Pancreas (tissue), 10 donors: ENCODE measurements around the gene BSPRY. TPM values are rescaled to one million over a fixed set of nuclear protein-coding genes. Genes with fewer than 3 reads are reported as not detected.

ENCODE experiments used
- ATAC-seq, 4 donors: fragments of 200-7000 bp; cut with Tn5 transposase; one replicate each; pipeline versions ENCODE4 v1.8.0 to v1.9.1; 2020; ENCODE audit warnings: mild to moderate bottlenecking in 4 of 4, moderate library complexity in 4 of 4
- DNase-seq, 6 donors: peaks; one replicate each; pipeline ENCODE4 v3.0.0-alpha.2; 2020
- FAIRE-seq: peaks from 2 replicates; lab custom pipeline; 2012; peaks lifted over from hg19 to GRCh38; lab: Jason Lieb, UNC
- H3K27ac ChIP-seq, 4 donors: fragments of 200-600 bp; sonication (generic); 1 replicate in 3 of 4; 2 replicates in 1 of 4; pipeline versions ENCODE4 v1.5.0 to v1.8.0; 2020
- H3K27me3 ChIP-seq, 4 donors: fragments of 200-600 bp; one replicate each; pipeline ENCODE4 v1.8.0; 2021
- H3K36me3 ChIP-seq, 3 donors: fragments of 200-600 bp; sonication (generic) in 1 of 3; one replicate each; pipeline versions ENCODE4 v1.5.0 to v1.8.0; 2020 to 2021
- H3K4me1 ChIP-seq, 3 donors: fragments of 200-600 bp; one replicate each; pipeline ENCODE4 v1.8.0; 2021
- H3K4me3 ChIP-seq, 4 donors: fragments of 200-600 bp; sonication (generic) in 2 of 4; one replicate each; pipeline versions ENCODE4 v1.5.0 to v1.8.0; 2020 to 2021
- H3K9me3 ChIP-seq, 4 donors: fragments of 200-600 bp; one replicate each; pipeline ENCODE4 v1.8.0; 2021
- CTCF ChIP-seq, 4 donors: fragments of 200-600 bp; sonication (generic) in 3 of 4; IDR thresholded peaks; one replicate each; pipeline versions ENCODE4 v1.5.0 to v1.8.0; 2021; ENCODE audit warnings: antibody characterized with exemption in 4 of 4
- WGBS, 2 donors: extraction: QIAGEN DNeasy Blood & Tissue Kit; methylation state at CpG; one replicate each; pipeline ENCODE4 v1.1.7; 2013; 5-methylcytosine and 5-hydroxymethylcytosine counted together
- intact Hi-C, 3 donors: fragments of 100-400 bp; cut with DNase I; formaldehyde crosslinking; loops; one replicate each; pipeline versions ENCODE4 v1.11.1 to v1.14.2; 2022
- polyA plus RNA-seq, 2 donors: library from polyadenylated mRNA; stranded (reverse); fragments of 200-250 nt; gene quantifications; one replicate each; pipeline ENCODE4 v1.2.3, GENCODE V29; 2013
- total RNA-seq, 6 donors: library from RNA; stranded (reverse); fragmentation: NEBNext Ultra II Directional in 4 of 6; extraction: Animal tissue kit (Norgen Biotek cat#: 25700) in 4 of 6; gene quantifications; one replicate each; pipeline versions ENCODE4 v1.2.1 to v1.2.4, GENCODE V29; 2021 to 2023
- donor health status: healthy with polysubstance abuse.
- donor health status: DM: no; HTN: no; CAD: no; lungs with moderate emphysema.
- donor health status: DM: no; HTN: no; CAD: no.
- donor health status: control.
- donor health status: control.
- donor health status: Bipolar disorder and iron deficiency.
- donor health status: DM: yes; HTN: yes; CAD: no.
- donor health status: DM: no; HTN: no; CAD: no.
- donor health status: DM: no; HTN: no; CAD: no.
- donor health status: DM: yes; HTN: yes; CAD: no.

BSPRY gene
- total RNA-seq (10 to 100 TPM; 15.2 to 35.9 (median 22.7) TPM), polyA plus RNA-seq (10 to 100 TPM; 12.5 to 19.7 TPM)

GRCh38 chr9:113349445-113350094 is at the start of gene BSPRY:
Gene BSPRY, plus strand, starts transcription at chr9:113349541. Its CDS starts 39 bp downstream, at chr9:113349580.
- Histone ChIP-seq H3K36me3 (no peaks in the 10 kb centered on the region), H3K27ac (peak within 1 kb of the TSS; percentile 49 to 80 (median 78)), H3K27me3 (no peaks in the 10 kb centered on the region), H3K9me3 (no peaks in the 10 kb centered on the region), H3K4me1 (peaks cover 0 to 5% (median 0%) of the 10 kb centered on the region in 3 donors), H3K4me3 (peak within 1 kb of the TSS; percentile 81 to 97 (median 92))
- peak in 5 of 6 donors; percentile 63 to 85 (median 70) for DNase-seq
- FAIRE-seq, result no peak
- intact Hi-C loops, result loop anchor here in 2 of 3 donors (10.0 kb wide), 1 partner anchor 45 kb away; no protein-coding TSS in a partner anchor
- WGBS, 2 donors, result 0 to 1% methylated on average over 49 to 71 of the region's 71 CpGs
- ATAC-seq, result peak; percentile 87 to 95 (median 88)
- no peak for TF ChIP-seq CTCF (IDR thresholded peaks at IDR 0.05)

DNA sequence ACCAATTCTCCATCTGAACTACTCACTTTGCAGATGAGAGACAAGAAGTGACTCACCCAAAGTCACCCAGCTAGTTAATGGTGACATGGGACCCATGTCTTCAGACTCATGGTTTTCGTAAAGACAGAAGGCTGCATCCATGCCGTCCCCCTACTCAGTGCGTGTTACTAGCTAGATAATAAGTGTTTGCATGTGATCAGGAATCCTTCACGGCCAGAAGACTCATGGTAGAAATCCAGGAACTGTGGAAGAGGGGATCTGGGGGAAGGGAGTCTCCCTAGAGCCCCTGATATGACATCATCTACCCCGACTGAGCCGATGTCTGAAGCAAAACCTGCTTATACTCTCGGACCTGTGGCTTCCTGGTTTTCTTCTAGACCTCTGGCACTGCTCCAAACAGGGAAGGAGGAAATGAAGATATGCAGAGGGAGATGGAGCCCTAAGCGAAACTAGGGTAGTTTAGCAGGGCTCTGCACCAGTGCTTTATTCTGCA is 49.5 kb upstream of the BSPRY start:
- Histone ChIP-seq H3K27ac (no peak overlapping the region), H3K4me3 (no peak overlapping the region), H3K36me3 (no peaks in the 10 kb centered on the region), H3K27me3 (no peaks in the 10 kb centered on the region), H3K9me3 (no peaks in the 10 kb centered on the region), H3K4me1 (no peaks in the 10 kb centered on the region)
- ATAC-seq (peak; percentile 53 to 74 (median 70)), FAIRE-seq (no peak), DNase-seq (peak in 2 of 6 donors; percentile 20 to 28)
- 30 to 36% methylated on average over 8 of the region's 8 CpGs for WGBS, 2 donors
- no peak for TF ChIP-seq CTCF (IDR thresholded peaks at IDR 0.05)
- intact Hi-C loops, result loop anchor here in 1 of 3 donors (10.0 kb wide), 1 partner anchor 105 kb away; the partner anchor contains the start of gene ALAD

- FAIRE-seq, result no peak
- H3K4me1 ChIP-seq, result no peaks in the 10 kb centered on the region
- intact Hi-C loops, result loop anchor here in 1 of 3 donors (10.0 kb wide), 1 partner anchor 103 kb away; the partner anchor contains the start of gene ALAD
- H3K27ac ChIP-seq, result no peak overlapping the region
- ATAC-seq, result no peak
- TF ChIP-seq CTCF (IDR thresholded peaks at IDR 0.05), result no peak
- no peak overlapping the region for H3K4me3 ChIP-seq
- no peaks in the 10 kb centered on the region for H3K36me3 ChIP-seq
- 76 to 86% methylated on average over 8 of the region's 8 CpGs for WGBS, 2 donors
- H3K9me3 ChIP-seq, result no peaks in the 10 kb centered on the region
- H3K27me3 ChIP-seq, result no peaks in the 10 kb centered on the region
- DNase-seq, result no peak
These were observed 47.8 kb upstream of the BSPRY start for GRCh38 chr9:113301548-113301947.

- H3K4me1 ChIP-seq, result no peaks in the 10 kb centered on the region
- ATAC-seq (no peak), FAIRE-seq (no peak), DNase-seq (no peak)
- no peaks in the 10 kb centered on the region for H3K9me3 ChIP-seq
- H3K27me3 ChIP-seq, result no peaks in the 10 kb centered on the region
- H3K27ac ChIP-seq, result no peak within 1 kb of the TSS
- no peak for TF ChIP-seq CTCF (IDR thresholded peaks at IDR 0.05)
- intact Hi-C loops, result loop anchor here in 1 of 3 donors (10.0 kb wide), 1 partner anchor 102 kb away; the partner anchor contains the start of gene ALAD
- H3K36me3 ChIP-seq, result no peaks in the 10 kb centered on the region
- WGBS, 2 donors, result 61 to 64% methylated on average over 25 of the region's 25 CpGs
- H3K4me3 ChIP-seq, result no peak within 1 kb of the TSS
These were observed 46.4 kb upstream of the BSPRY start, which contains the start of gene RNF183 for GRCh38 chr9:113302792-113303418. Gene RNF183, minus strand, starts transcription at chr9:113303376. Its CDS starts 5,192 bp downstream, at chr9:113298184.
